Measurements from ENCODE around the gene EFNA2.

EFNA2 gene

DNA sequence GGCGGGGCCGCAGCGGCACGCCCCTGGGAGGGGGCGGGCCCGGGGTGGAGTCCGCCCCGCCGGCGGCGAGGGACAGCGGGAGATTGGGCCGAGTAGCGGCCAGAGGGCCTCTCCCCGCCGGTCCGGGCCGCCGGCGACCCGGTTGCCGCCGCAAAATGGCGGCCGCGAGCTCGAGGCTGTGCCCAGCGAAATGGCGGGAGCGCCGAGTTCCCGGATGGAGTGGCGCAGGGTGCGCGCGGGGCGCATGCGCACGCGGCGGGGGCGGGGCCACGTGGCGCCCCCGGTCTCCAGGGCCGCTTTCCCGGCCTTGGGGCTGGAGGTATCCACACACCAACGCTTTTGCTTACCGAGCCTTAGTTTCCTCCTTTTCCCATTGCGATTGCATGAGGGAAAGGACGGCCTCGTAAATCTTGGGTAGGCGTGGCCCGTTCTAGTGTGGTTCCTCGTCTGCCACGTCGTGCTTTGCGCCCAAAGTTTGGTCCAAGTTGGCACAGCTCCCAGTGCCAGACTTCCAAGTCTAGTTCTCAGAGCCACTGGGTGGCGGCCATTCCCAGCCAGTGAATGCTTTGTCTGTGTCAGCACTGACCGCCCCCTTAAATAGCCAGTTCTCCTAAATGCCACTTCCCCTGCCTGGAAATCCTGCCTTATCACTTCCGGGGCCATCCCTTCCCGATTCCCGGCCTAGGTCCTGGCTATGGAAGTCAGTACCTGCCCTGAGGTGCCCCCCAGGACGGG lies 16.0 kb upstream of the EFNA2 start:
- TF ChIP-seq, protein P1, sequence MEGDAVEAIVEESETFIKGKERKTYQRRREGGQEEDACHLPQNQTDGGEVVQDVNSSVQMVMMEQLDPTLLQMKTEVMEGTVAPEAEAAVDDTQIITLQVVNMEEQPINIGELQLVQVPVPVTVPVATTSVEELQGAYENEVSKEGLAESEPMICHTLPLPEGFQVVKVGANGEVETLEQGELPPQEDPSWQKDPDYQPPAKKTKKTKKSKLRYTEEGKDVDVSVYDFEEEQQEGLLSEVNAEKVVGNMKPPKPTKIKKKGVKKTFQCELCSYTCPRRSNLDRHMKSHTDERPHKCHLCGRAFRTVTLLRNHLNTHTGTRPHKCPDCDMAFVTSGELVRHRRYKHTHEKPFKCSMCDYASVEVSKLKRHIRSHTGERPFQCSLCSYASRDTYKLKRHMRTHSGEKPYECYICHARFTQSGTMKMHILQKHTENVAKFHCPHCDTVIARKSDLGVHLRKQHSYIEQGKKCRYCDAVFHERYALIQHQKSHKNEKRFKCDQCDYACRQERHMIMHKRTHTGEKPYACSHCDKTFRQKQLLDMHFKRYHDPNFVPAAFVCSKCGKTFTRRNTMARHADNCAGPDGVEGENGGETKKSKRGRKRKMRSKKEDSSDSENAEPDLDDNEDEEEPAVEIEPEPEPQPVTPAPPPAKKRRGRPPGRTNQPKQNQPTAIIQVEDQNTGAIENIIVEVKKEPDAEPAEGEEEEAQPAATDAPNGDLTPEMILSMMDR (IDR thresholded peaks at IDR 0.05; ENCODE audit: control insufficient read depth, insufficient read depth, low read depth, low read length, missing control alignments), result no peak
- peak overlapping the region; percentile 67 for H3K4me3 ChIP-seq (ENCODE audit: control insufficient read depth, low read depth, low read length)
- no peak for DNase-seq (ENCODE audit: low read depth)

DNA sequence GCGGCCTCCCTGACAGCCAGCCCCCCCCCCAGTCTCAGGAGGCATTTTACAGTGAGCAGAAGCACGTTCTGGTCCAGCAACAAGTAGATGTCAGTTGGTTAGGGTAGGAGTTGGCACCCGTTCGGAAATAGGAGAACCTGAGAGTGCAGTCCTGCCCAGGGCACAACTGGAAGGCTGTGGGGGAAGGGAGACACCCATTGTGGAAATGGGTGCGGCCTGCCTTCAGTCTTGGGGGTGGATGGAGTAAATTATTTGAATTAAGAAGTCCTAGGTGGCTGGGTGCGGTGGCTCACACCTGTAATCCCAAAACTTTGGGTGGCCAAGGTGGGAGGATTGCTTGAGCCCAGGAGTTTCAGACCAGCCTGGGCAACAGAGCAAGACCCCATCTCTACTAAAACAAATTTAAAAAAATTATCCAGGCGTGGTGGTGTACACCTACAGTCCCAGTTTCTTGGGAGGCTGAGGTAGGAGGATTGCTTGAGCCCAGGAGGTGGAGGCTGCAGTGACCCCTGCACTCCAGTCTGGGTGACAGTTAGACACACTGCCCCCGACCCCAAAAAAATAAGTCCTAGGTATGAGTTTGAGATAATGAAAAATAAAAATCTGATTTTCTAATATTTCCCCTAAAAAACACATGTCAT lies 15.3 kb upstream of the EFNA2 start:
- DNase-seq (ENCODE audit: low read depth), result no peak
- H3K4me3 ChIP-seq (ENCODE audit: control insufficient read depth, low read depth, low read length), result peak overlapping the region; percentile 67
- TF ChIP-seq, protein P1 (IDR thresholded peaks at IDR 0.05; ENCODE audit: control insufficient read depth, insufficient read depth, low read depth, low read length, missing control alignments), result no peak

DNA sequence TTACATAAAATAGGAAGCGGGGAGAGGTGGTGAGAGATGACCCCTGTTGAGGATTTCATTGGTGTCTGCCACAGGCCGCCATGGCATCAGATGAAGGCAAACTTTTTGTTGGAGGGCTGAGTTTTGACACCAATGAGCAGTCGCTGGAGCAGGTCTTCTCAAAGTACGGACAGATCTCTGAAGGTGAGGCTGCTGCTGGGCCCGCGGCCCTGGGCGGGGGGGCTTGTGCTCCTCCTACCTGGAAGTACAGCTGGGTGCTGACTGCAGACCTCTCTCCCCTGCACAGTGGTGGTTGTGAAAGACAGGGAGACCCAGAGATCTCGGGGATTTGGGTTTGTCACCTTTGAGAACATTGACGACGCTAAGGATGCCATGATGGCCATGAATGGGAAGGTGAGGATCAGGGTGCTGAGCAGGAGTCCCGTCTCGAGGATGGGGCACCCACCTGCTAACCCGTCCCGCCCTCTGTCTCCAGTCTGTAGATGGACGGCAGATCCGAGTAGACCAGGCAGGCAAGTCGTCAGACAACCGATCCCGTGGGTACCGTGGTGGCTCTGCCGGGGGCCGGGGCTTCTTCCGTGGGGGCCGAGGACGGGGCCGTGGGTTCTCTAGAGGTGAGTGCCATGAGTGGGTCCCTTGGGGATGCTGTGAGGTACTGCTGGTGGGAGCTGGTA lies 14.7 kb upstream of the EFNA2 start:
- H3K4me3 ChIP-seq (ENCODE audit: control insufficient read depth, low read depth, low read length), result peak overlapping the region; percentile 67
- no peak for DNase-seq (ENCODE audit: low read depth)
- TF ChIP-seq, protein P1 (IDR thresholded peaks at IDR 0.05; ENCODE audit: control insufficient read depth, insufficient read depth, low read depth, low read length, missing control alignments), result no peak

DNA sequence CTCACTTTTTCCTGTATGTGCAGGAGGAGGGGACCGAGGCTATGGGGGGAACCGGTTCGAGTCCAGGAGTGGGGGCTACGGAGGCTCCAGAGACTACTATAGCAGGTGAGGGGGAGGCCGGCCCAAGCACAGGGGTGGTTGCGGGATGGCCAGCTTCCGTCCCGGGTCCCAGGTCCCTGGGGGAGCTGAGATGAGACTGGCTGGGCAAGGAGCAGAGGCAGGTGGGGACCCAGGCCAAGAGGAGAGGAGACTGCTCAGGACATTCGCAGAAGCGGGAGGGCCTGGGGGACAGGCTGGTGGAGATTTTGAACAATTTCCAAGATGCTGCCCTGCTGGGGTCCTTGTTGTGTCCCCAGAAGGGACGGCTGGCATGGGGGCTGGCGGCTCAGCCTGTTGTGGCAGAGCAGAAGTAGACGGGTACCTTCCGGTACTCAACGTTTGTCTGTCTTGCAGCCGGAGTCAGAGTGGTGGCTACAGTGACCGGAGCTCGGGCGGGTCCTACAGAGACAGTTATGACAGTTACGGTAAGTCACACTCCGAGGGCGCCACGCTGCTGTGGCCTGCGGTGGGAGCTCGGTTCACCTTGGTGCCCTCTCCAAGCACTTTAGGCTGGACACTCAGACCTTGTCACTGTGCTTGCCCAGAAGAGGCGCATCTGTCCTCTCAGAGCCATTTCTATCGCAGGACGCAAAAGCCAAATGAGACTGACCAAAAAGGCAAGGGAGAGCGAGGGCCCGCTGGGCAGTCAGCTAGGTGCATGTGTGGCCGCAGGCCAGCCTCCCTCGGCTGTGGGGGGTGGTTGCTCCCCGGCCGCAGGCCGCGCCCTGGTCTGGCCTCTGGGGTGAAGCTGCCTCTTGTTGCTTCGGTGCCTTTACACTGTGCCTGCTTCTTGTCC lies 13.9 kb upstream of the EFNA2 start:
- no peak for DNase-seq (ENCODE audit: low read depth)
- H3K4me3 ChIP-seq (ENCODE audit: control insufficient read depth, low read depth, low read length), result peak overlapping the region; percentile 67; the same call in 1 of the 2 replicates

DNA sequence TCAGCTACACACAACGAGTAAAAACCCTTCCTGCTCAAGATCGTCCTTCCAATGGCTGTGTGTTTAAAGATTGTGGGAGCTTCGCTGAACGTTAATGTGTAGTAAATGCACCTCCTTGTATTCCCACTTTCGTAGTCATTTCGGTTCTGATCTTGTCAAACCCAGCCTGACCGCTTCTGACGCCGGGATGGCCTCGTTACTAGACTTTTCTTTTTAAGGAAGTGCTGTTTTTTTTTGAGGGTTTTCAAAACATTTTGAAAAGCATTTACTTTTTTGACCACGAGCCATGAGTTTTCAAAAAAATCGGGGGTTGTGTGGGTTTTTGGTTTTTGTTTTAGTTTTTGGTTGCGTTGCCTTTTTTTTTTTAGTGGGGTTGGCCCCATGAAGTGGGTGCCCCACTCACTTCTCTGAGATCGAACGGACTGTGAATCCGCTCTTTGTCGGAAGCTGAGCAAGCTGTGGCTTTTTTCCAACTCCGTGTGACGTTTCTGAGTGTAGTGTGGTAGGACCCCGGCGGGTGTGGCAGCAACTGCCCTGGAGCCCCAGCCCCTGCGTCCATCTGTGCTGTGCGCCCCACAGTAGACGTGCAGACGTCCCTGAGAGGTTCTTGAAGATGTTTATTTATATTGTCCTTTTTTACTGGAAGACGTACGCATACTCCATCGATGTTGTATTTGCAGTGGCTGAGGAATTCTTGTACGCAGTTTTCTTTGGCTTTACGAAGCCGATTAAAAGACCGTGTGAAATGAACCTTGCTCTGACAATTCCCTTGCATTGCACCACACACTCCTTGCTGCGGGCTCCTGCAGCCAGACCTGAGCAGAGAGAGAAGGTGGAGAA lies 13.0 kb upstream of the EFNA2 start:
- DNase-seq (ENCODE audit: low read depth), result no peak
- TF ChIP-seq, protein P1 (IDR thresholded peaks at IDR 0.05; ENCODE audit: control insufficient read depth, insufficient read depth, low read depth, low read length, missing control alignments), result no peak
- H3K4me3 ChIP-seq (ENCODE audit: control insufficient read depth, low read depth, low read length), result no peak overlapping the region

More for the DNA sequence above, 13.9 kb upstream of the EFNA2 start:
- TF ChIP-seq, protein P1 (IDR thresholded peaks at IDR 0.05; ENCODE audit: control insufficient read depth, insufficient read depth, low read depth, low read length, missing control alignments), result no peak

All from AG09309 (cell line).